ENCODE data around the gene YTHDC2. TPM values are rescaled to one million over a fixed set of nuclear protein-coding genes. Genes with fewer than 3 reads are reported as not detected.

YTHDC2 gene
- total RNA-seq, 1 donor from 2014 or later = 20.1 TPM

- TF ChIP-seq CTCF (IDR thresholded peaks at IDR 0.05) = no peak
- H3K27me3 Mint-ChIP-seq (ENCODE audit: low read depth) = no peaks in the 10 kb centered on the region
- peak within 1 kb of the TSS; percentile 91 for H3K4me3 Mint-ChIP-seq (ENCODE audit: unreplicated experiment)
Observed at GRCh38 chr5:113487781-113488644, 25.5 kb upstream of the YTHDC2 start, which contains the start of gene MCC. MCC (minus strand) TSS chr5:113488453.

GRCh38 chr5:113488645-113489184 is 24.8 kb upstream of the YTHDC2 start:
- Mint-ChIP-seq H3K9me3 (ENCODE audit: low read depth) (peaks cover 15% of the 10 kb centered on the region), H3K36me3 (ENCODE audit: low read depth) (peaks cover 4% of the 10 kb centered on the region), H3K4me1 (ENCODE audit: low read depth) (peaks cover 32% of the 10 kb centered on the region), H3K27ac (ENCODE audit: unreplicated experiment) (peak overlapping the region; percentile 94), H3K4me3 (ENCODE audit: unreplicated experiment) (peak overlapping the region; percentile 91), H3K27me3 (ENCODE audit: low read depth) (no peaks in the 10 kb centered on the region)
- no peak for DNase-seq (ENCODE audit: low spot score)
- peak; percentile 6 for TF ChIP-seq CTCF (IDR thresholded peaks at IDR 0.05)

More at GRCh38 chr5:113487781-113488644, 25.5 kb upstream of the YTHDC2 start, which contains the start of gene MCC:
- H3K4me1 Mint-ChIP-seq (ENCODE audit: low read depth) = peaks cover 32% of the 10 kb centered on the region
- peaks cover 6% of the 10 kb centered on the region for H3K36me3 Mint-ChIP-seq (ENCODE audit: low read depth)
- DNase-seq (ENCODE audit: low spot score) = peak; percentile 98
- H3K27ac Mint-ChIP-seq (ENCODE audit: unreplicated experiment) = peak within 1 kb of the TSS; percentile 94
- peaks cover 15% of the 10 kb centered on the region for H3K9me3 Mint-ChIP-seq (ENCODE audit: low read depth)

- TF ChIP-seq CTCF (IDR thresholded peaks at IDR 0.05) = no peak
- DNase-seq (ENCODE audit: low spot score) = no peak
- H3K27ac Mint-ChIP-seq (ENCODE audit: unreplicated experiment) = peak overlapping the region; percentile 94
- peak overlapping the region; percentile 91 for H3K4me3 Mint-ChIP-seq (ENCODE audit: unreplicated experiment)
- no peaks in the 10 kb centered on the region for H3K27me3 Mint-ChIP-seq (ENCODE audit: low read depth)
- peaks cover 15% of the 10 kb centered on the region for H3K9me3 Mint-ChIP-seq (ENCODE audit: low read depth)
- peaks cover 4% of the 10 kb centered on the region for H3K36me3 Mint-ChIP-seq (ENCODE audit: low read depth)
- H3K4me1 Mint-ChIP-seq (ENCODE audit: low read depth) = peaks cover 32% of the 10 kb centered on the region
Observed at GRCh38 chr5:113489299-113489698, 24.2 kb upstream of the YTHDC2 start.

GRCh38 chr5:113490317-113490716 is 23.2 kb upstream of the YTHDC2 start:
- TF ChIP-seq CTCF (IDR thresholded peaks at IDR 0.05) = no peak
- Mint-ChIP-seq H3K27ac (ENCODE audit: unreplicated experiment) (peak overlapping the region; percentile 94), H3K4me3 (ENCODE audit: unreplicated experiment) (no peak overlapping the region), H3K36me3 (ENCODE audit: low read depth) (peaks cover 4% of the 10 kb centered on the region), H3K27me3 (ENCODE audit: low read depth) (no peaks in the 10 kb centered on the region), H3K9me3 (ENCODE audit: low read depth) (peaks cover 15% of the 10 kb centered on the region), H3K4me1 (ENCODE audit: low read depth) (peaks cover 35% of the 10 kb centered on the region)
- DNase-seq (ENCODE audit: low spot score) = no peak

- H3K9me3 Mint-ChIP-seq (ENCODE audit: low read depth) = peaks cover 15% of the 10 kb centered on the region
- DNase-seq (ENCODE audit: low spot score) = no peak
- H3K4me1 Mint-ChIP-seq (ENCODE audit: low read depth) = peaks cover 38% of the 10 kb centered on the region
- no peak overlapping the region for H3K4me3 Mint-ChIP-seq (ENCODE audit: unreplicated experiment)
- H3K36me3 Mint-ChIP-seq (ENCODE audit: low read depth) = peaks cover 4% of the 10 kb centered on the region
- no peak for TF ChIP-seq CTCF (IDR thresholded peaks at IDR 0.05)
- H3K27me3 Mint-ChIP-seq (ENCODE audit: low read depth) = no peaks in the 10 kb centered on the region
- no peak overlapping the region for H3K27ac Mint-ChIP-seq (ENCODE audit: unreplicated experiment)
Observed at GRCh38 chr5:113491022-113491421, 22.5 kb upstream of the YTHDC2 start.
